GM18526 (cell line): Measurements from ENCODE around the gene FRMD1.

Source experiments
- POLR2A ChIP-seq: IDR thresholded peaks from 3 replicates; pipeline ENCODE4 v1.6.1; 2011; ENCODE audit not compliant: insufficient read length; ENCODE audit errors: extremely low read depth

The FRMD1 gene

GRCh38 chr6:168080393-168081077 lies 1.5 kb upstream of the FRMD1 start:
- TF ChIP-seq POLR2A, result no peak

- no peak for TF ChIP-seq POLR2A
These were observed 653 bp downstream of the FRMD1 start for GRCh38 chr6:168078175-168078942.

GRCh38 chr6:168075787-168076202 lies 3.2 kb downstream of the FRMD1 start:
- no peak for TF ChIP-seq POLR2A

GRCh38 chr6:168075216-168075615 lies 3.8 kb downstream of the FRMD1 start:
- no peak for TF ChIP-seq POLR2A

- TF ChIP-seq POLR2A, result no peak
These were observed 4.9 kb downstream of the FRMD1 start for GRCh38 chr6:168073937-168074730.

GRCh38 chr6:168072730-168073129 lies 6.3 kb downstream of the FRMD1 start:
- no peak for TF ChIP-seq POLR2A

GRCh38 chr6:168072261-168072660 lies 6.8 kb downstream of the FRMD1 start:
- no peak for TF ChIP-seq POLR2A

- TF ChIP-seq POLR2A, result no peak
These were observed 7.4 kb downstream of the FRMD1 start for GRCh38 chr6:168071620-168072019.

- no peak for TF ChIP-seq POLR2A
These were observed 8.2 kb downstream of the FRMD1 start for GRCh38 chr6:168070804-168071203.

- TF ChIP-seq POLR2A, result no peak
These were observed 11.8 kb downstream of the FRMD1 start for GRCh38 chr6:168067081-168067759.

GRCh38 chr6:168064226-168064807 lies 14.7 kb downstream of the FRMD1 start:
- no peak for TF ChIP-seq POLR2A

GRCh38 chr6:168063431-168063830 lies 15.6 kb downstream of the FRMD1 start:
- no peak for TF ChIP-seq POLR2A

GRCh38 chr6:168062346-168063289 lies 16.4 kb downstream of the FRMD1 start:
- TF ChIP-seq POLR2A, result no peak
